Spleen (tissue), 7 donors: ENCODE data around the gene POLL.

Experiments used
- POLR2A ChIP-seq, 3 donors: fragments of 450-650 bp; IDR thresholded peaks; one replicate each; pipeline ENCODE4 v1.5.1; 2017; ENCODE audit warnings: antibody characterized with exemption in 3 of 3, mild to moderate bottlenecking in 1 of 3
- TF ChIP-seq, protein P1 (sequence below), 11 experiments: fragments of 200-600 bp in 7 of 11; fragments of 450-650 bp in 4 of 11; sonication (generic) in 4 of 11; IDR thresholded peaks in 8 of 11; conservative IDR thresholded peaks in 3 of 11; 1 replicate in 7 of 11; 2 replicates in 4 of 11; pipeline versions ENCODE4 v1.4.0 to v1.8.0; 2016 to 2021; ENCODE audit warnings: antibody characterized with exemption in 11 of 11, inconsistent platforms in 4 of 11, mild to moderate bottlenecking in 1 of 11
- donor health status: DM: no; HTN: no; CAD: no; lungs with moderate emphysema.
- donor health status: DM: no; HTN: no; CAD: no.
- donor health status: DM: no; HTN: no; CAD: no.

DNA sequence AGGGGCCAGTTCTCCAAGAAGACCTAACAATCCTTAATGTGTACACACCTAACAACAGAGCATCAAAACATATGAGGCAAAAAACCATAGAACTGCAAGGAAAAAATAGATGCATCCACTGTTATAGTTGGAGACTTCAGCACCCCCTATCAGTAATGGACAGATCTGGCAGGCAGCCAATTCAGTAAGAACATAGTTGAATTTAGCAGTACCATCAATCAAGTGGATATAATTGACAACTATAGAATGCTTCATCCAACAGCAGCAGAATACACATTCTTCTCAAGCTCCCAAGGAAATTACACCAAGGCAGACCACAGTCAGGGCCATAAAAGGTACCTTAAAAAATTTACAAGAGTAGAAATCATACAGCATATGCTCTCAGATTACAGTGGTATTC, 42.2 kb downstream of the POLL start:
- TF ChIP-seq, protein P1, sequence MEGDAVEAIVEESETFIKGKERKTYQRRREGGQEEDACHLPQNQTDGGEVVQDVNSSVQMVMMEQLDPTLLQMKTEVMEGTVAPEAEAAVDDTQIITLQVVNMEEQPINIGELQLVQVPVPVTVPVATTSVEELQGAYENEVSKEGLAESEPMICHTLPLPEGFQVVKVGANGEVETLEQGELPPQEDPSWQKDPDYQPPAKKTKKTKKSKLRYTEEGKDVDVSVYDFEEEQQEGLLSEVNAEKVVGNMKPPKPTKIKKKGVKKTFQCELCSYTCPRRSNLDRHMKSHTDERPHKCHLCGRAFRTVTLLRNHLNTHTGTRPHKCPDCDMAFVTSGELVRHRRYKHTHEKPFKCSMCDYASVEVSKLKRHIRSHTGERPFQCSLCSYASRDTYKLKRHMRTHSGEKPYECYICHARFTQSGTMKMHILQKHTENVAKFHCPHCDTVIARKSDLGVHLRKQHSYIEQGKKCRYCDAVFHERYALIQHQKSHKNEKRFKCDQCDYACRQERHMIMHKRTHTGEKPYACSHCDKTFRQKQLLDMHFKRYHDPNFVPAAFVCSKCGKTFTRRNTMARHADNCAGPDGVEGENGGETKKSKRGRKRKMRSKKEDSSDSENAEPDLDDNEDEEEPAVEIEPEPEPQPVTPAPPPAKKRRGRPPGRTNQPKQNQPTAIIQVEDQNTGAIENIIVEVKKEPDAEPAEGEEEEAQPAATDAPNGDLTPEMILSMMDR (IDR thresholded peaks at IDR 0.05 in 8 of 11, conservative IDR thresholded peaks at IDR 0.05 in 3 of 11), result no peak
- TF ChIP-seq POLR2A (IDR thresholded peaks at IDR 0.05), result no peak
